A549 (cell line): ENCODE results near the gene SLC25A47. TPM values are rescaled to one million over a fixed set of nuclear protein-coding genes. Genes with fewer than 3 reads are reported as not detected.

Experiments
- ATAC-seq, 2 experiments: fragments of 200-7000 bp in 1 of 2; fragments of >200 bp in 1 of 2; cut with Nextera tagmentation in 1 of 2; cut with Tn5 transposase in 1 of 2; 3 replicates each; pipeline versions ENCODE4 v1.8.0 to v1.9.1; 2018 to 2020; ENCODE audit warnings: mild to moderate bottlenecking in 1 of 2, moderate library complexity in 1 of 2
- CTCF ChIA-PET: fragments of 300-600 bp; sonication (Branson Sonifier 250); formaldehyde crosslinking; extraction: SDS; loops from one replicate; lab custom pipeline; 2021; ENCODE audit warnings: antibody characterized with exemption, inconsistent platforms; lab: Yijun Ruan, JAX
- POLR2A ChIA-PET: fragments of 350-600 bp; formaldehyde crosslinking; extraction: SDS; loops from one replicate; lab custom pipeline; 2021; ENCODE audit warnings: antibody characterized with exemption, inconsistent platforms; lab: Yijun Ruan, JAX
- DNase-seq, 2 experiments: peaks; one replicate each; pipeline versions ENCODE4 v3.0.0 to v3.0.0-alpha.2; 2011 to 2016; ENCODE audit warnings: low read depth in 1 of 2, low spot score in 1 of 2
- FAIRE-seq: peaks from 2 replicates; lab custom pipeline; 2011; peaks lifted over from hg19 to GRCh38; lab: Jason Lieb, UNC
- H3K27ac ChIP-seq, 2 experiments: fragments of >200 bp; sonication (Bioruptor Twin); formaldehyde crosslinking; 3 replicates each; pipeline ENCODE4 v1.5.1; 2016 to 2017
- H3K4me1 ChIP-seq: fragments of >200 bp; sonication (Bioruptor Twin); formaldehyde crosslinking; 3 replicates; pipeline ENCODE4 v1.6.1; 2016
- H3K4me2 ChIP-seq: fragments of >200 bp; sonication (Bioruptor Twin); formaldehyde crosslinking; 3 replicates; pipeline ENCODE4 v1.6.1; 2016
- H3K4me3 ChIP-seq: fragments of >200 bp; sonication (Bioruptor Twin); formaldehyde crosslinking; 3 replicates; pipeline ENCODE4 v1.5.1; 2016
- H3K9me3 ChIP-seq: fragments of >200 bp; sonication (Bioruptor Twin); formaldehyde crosslinking; 3 replicates; pipeline ENCODE4 v1.6.1; 2016
- BHLHE40 ChIP-seq: IDR thresholded peaks from 2 replicates; pipeline ENCODE4 v1.6.1; 2012; ENCODE audit warnings: low read depth, low read length, inconsistent platforms
- CBX8 ChIP-seq: fragments of 200-600 bp; sonication (generic); IDR thresholded peaks from 2 replicates; pipeline ENCODE4 v1.6.1; 2016
- CEBPB ChIP-seq, 2 experiments: fragments of >200 bp in 1 of 2; sonication (Bioruptor Twin) in 1 of 2; formaldehyde crosslinking in 1 of 2; IDR thresholded peaks; 2 replicates each; pipeline ENCODE4 v1.6.1; 2012 to 2016
- CHD2 ChIP-seq: fragments of 150-350 bp; IDR thresholded peaks from 2 replicates; pipeline ENCODE4 v1.6.1; 2014; ENCODE audit warnings: low read length; ENCODE audit not compliant: partially characterized antibody
- CHD4 ChIP-seq: fragments of 200-600 bp; sonication (generic); IDR thresholded peaks from 2 replicates; pipeline ENCODE4 v1.6.1; 2016; ENCODE audit warnings: antibody characterized with exemption, mild to moderate bottlenecking, borderline replicate concordance
- CTCF ChIP-seq: fragments of >200 bp; sonication (Bioruptor Twin); formaldehyde crosslinking; IDR thresholded peaks from 3 replicates; pipeline ENCODE4 v1.5.1; 2016
- EHMT2 ChIP-seq: fragments of 200-600 bp; sonication (generic); IDR thresholded peaks from 2 replicates; pipeline ENCODE4 v1.6.1; 2016; ENCODE audit warnings: antibody characterized with exemption, low read depth, mild to moderate bottlenecking, moderate library complexity
- ESRRA ChIP-seq: fragments of 150-350 bp; IDR thresholded peaks from 2 replicates; pipeline ENCODE4 v1.6.1; 2014; ENCODE audit warnings: mild to moderate bottlenecking, low read length, borderline replicate concordance
- FOSL2 ChIP-seq, 2 experiments: fragments of 450-650 bp in 1 of 2; fragments of >200 bp in 1 of 2; sonication (Bioruptor Twin) in 1 of 2; formaldehyde crosslinking; IDR thresholded peaks; 2 replicates each; pipeline versions ENCODE4 v1.5.0 to v1.6.1; 2016 to 2020; ENCODE audit warnings: mild to moderate bottlenecking in 1 of 2, moderate library complexity in 1 of 2
- FOXS1 ChIP-seq: fragments of 250-450 bp; sonication (Bioruptor Pico); IDR thresholded peaks from 2 replicates; pipeline ENCODE4 v1.5.0; 2020; ENCODE audit warnings: mild to moderate bottlenecking, moderate library complexity
- GATA3 ChIP-seq: IDR thresholded peaks from 2 replicates; pipeline ENCODE4 v1.6.1; 2012; ENCODE audit warnings: borderline replicate concordance
- HEYL ChIP-seq: fragments of 250-450 bp; sonication (Bioruptor Pico); IDR thresholded peaks from 2 replicates; pipeline ENCODE4 v1.8.0; 2021; ENCODE audit warnings: mild to moderate bottlenecking, moderate library complexity
- HMGXB4 ChIP-seq: fragments of 250-450 bp; sonication (Bioruptor Pico); IDR thresholded peaks from 2 replicates; pipeline ENCODE4 v1.5.0; 2021; ENCODE audit warnings: mild to moderate bottlenecking, moderate library complexity, borderline replicate concordance
- HOXA7 ChIP-seq: fragments of 250-450 bp; sonication (Bioruptor Pico); IDR thresholded peaks from 2 replicates; pipeline ENCODE4 v1.5.0; 2020; ENCODE audit warnings: mild to moderate bottlenecking, moderate library complexity
- HOXB5 ChIP-seq: fragments of 250-450 bp; sonication (Bioruptor Pico); IDR thresholded peaks from 2 replicates; pipeline ENCODE4 v1.5.0; 2020; ENCODE audit warnings: mild to moderate bottlenecking, moderate library complexity
- MAFK ChIP-seq: fragments of 450-650 bp; IDR thresholded peaks from 2 replicates; pipeline ENCODE4 v1.6.1; 2014; ENCODE audit not compliant: partially characterized antibody
- MAZ ChIP-seq: fragments of 150-350 bp; IDR thresholded peaks from 2 replicates; pipeline ENCODE4 v1.6.1; 2014; ENCODE audit warnings: antibody characterized with exemption, low read depth, low read length, borderline replicate concordance
- NFE2L2 ChIP-seq: fragments of 150-350 bp; conservative IDR thresholded peaks from 2 replicates; pipeline ENCODE4 v1.6.1; 2014; ENCODE audit warnings: low read length
- PHF8 ChIP-seq: fragments of 200-600 bp; sonication (generic); IDR thresholded peaks from 2 replicates; pipeline ENCODE4 v1.6.1; 2016; ENCODE audit warnings: low read depth, mild to moderate bottlenecking, antibody characterized with exemption, moderate library complexity, borderline replicate concordance
- POLR2A ChIP-seq: IDR thresholded peaks from 2 replicates; pipeline ENCODE4 v1.6.1; 2012; ENCODE audit warnings: mild to moderate bottlenecking, low read length
- SMC3 ChIP-seq: fragments of >200 bp; sonication (Bioruptor Twin); formaldehyde crosslinking; IDR thresholded peaks from 3 replicates; pipeline ENCODE4 v1.6.1; 2018; ENCODE audit warnings: inconsistent platforms
- TFCP2L1 ChIP-seq: fragments of 250-450 bp; sonication (Bioruptor Pico); IDR thresholded peaks from 2 replicates; pipeline ENCODE4 v1.5.0; 2021; ENCODE audit warnings: mild to moderate bottlenecking
- TP53 ChIP-seq: fragments of 250-450 bp; sonication (Bioruptor Pico); IDR thresholded peaks from 2 replicates; pipeline ENCODE4 v1.5.0; 2021; ENCODE audit warnings: mild to moderate bottlenecking, moderate library complexity
- USF2 ChIP-seq: fragments of 450-650 bp; IDR thresholded peaks from 2 replicates; pipeline ENCODE4 v1.6.1; 2014; ENCODE audit warnings: antibody characterized with exemption
- whole genome bisulfite sequencing: methylation state at CpG from one replicate; pipeline ENCODE4 v1.1.6; 2017; ENCODE audit errors: missing lambda C conversion rate; 5-methylcytosine and 5-hydroxymethylcytosine counted together
- polyA minus RNA-seq: library from RNA; depleted of rRNA, polyadenylated mRNA; stranded (reverse); fragments of >200 nt; gene quantifications from 2 replicates; pipeline ENCODE4 v1.2.3, GENCODE V29; 2011; rRNA and poly(A)+ RNA removed
- polyA plus RNA-seq, 4 experiments: library from polyadenylated mRNA; depleted of rRNA in 3 of 4; stranded (reverse); fragments of >200 nt; fragmentation: RNase III in 1 of 4; extraction: RNeasy Plus Mini Kit Qiagen cat#74134 plus additional on column Dnase treatment in 1 of 4; gene quantifications; 2 replicates in 3 of 4; 3 replicates in 1 of 4; pipeline ENCODE4 v1.2.3, GENCODE V29; 2011 to 2017

SLC25A47 gene, protein sequence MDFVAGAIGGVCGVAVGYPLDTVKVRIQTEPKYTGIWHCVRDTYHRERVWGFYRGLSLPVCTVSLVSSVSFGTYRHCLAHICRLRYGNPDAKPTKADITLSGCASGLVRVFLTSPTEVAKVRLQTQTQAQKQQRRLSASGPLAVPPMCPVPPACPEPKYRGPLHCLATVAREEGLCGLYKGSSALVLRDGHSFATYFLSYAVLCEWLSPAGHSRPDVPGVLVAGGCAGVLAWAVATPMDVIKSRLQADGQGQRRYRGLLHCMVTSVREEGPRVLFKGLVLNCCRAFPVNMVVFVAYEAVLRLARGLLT
- not detected in 2 replicates for polyA plus RNA-seq (2011; rRNA removed)
- not detected in 2 replicates for polyA plus RNA-seq (2012; cell fraction: cytosol; rRNA removed)
- polyA plus RNA-seq (2012; cell fraction: nucleus; rRNA removed): 0.06 TPM in 2 replicates
- not detected in 3 replicates for polyA plus RNA-seq (2017; fragmentation: RNase III; extraction: RNeasy Plus Mini Kit Qiagen cat#74134 plus additional on column Dnase treatment)
- not detected in 2 replicates for polyA minus RNA-seq

GRCh38 chr14:100323121-100323941 is at the start of gene SLC25A47:
TSS of gene SLC25A47 (plus strand) at chr14:100323339. CDS start at chr14:100323415, 76 bp downstream.
- 83% methylated on average over 13 of the region's 16 CpGs for WGBS
- TF ChIP-seq HOXA7 (no peak), CHD4 (no peak), BHLHE40 (no peak), MAZ (no peak), CEBPB (IDR thresholded peaks at IDR 0.05) (no peak), GATA3 (no peak), TFCP2L1 (CRISPR knock-in tag) (no peak), FOXS1 (CRISPR knock-in tag) (no peak), ESRRA (no peak), FOSL2 (IDR thresholded peaks at IDR 0.05) (no peak), FOSL2 (CRISPR knock-in tag; IDR thresholded peaks at IDR 0.05) (no peak), CHD2 (no peak), HMGXB4 (no peak), HEYL (CRISPR knock-in tag) (no peak), SMC3 (no peak), CTCF (no peak), NFE2L2 (no peak), MAFK (no peak), TP53 (no peak), PHF8 (no peak)
- POLR2A ChIA-PET: no interaction called here

DNA sequence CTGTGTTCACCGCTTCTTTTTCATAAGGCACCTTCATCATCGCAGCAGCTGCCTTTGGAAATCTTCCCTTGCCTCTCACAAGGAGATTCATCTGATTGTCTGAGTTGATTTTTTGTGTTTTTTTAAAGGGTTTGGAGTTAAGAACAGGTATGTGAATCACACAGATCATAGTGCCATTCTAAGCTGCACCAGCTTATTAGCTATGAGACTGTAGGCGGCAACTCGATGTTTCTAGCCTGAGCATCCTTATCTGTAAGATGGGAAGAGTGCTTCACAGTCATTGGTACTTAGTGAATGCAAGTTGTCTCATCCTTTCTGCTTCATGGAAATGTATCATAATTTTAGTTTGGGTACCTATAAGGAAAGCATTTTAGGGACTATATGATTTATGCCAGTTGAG is 48.9 kb upstream of the SLC25A47 start:
- no peak overlapping the region for H3K4me3 ChIP-seq
- 0 out of 3 replicates have a peak, but pooled peaks cover 6% of the 10 kb centered on the region for H3K4me1 ChIP-seq
- FAIRE-seq (no peak), ATAC-seq (no peak), DNase-seq (no peak)
- ChIA-PET POLR2A (no interaction called here), CTCF (interaction anchor here (0.7 to 9.6 kb wide), 3 partner anchors 10 to 103 kb away, joined by 3 to 83 read pairs (median 3); no protein-coding TSS in a partner anchor)
- no peaks in the 10 kb centered on the region for H3K9me3 ChIP-seq
- 95% methylated on average over 4 of the region's 4 CpGs for WGBS
- TF ChIP-seq MAFK: no peak
- TF ChIP-seq EHMT2: no peak
- TF ChIP-seq USF2: no peak
- no peak for TF ChIP-seq HOXB5 (CRISPR knock-in tag)
- no peak for TF ChIP-seq PHF8
- TF ChIP-seq CBX8: no peak
- no peak for TF ChIP-seq POLR2A
- TF ChIP-seq FOSL2 (IDR thresholded peaks at IDR 0.05): no peak
- no peak for TF ChIP-seq FOSL2 (CRISPR knock-in tag; IDR thresholded peaks at IDR 0.05)
- H3K4me2 ChIP-seq: no peak overlapping the region
- no peak overlapping the region for H3K27ac ChIP-seq

More at GRCh38 chr14:100323121-100323941, at the start of gene SLC25A47:
- Histone ChIP-seq H3K4me1 (no peaks in the 10 kb centered on the region), H3K4me2 (no peak within 1 kb of the TSS), H3K27ac (no peak within 1 kb of the TSS), H3K9me3 (no peaks in the 10 kb centered on the region), H3K4me3 (no peak within 1 kb of the TSS)
- CTCF ChIA-PET: interaction anchor here (0.6 to 1.4 kb wide), 8 partner anchors 7 to 52 kb away, joined by 3 to 5 read pairs (median 3); no protein-coding TSS in a partner anchor
- DNase-seq: no peak
- no peak for FAIRE-seq
- no peak for ATAC-seq
